Right atrium auricular region (tissue), 2 donors: ENCODE data around the gene ARHGAP25. TPM values are rescaled to one million over a fixed set of nuclear protein-coding genes. Genes with fewer than 3 reads are reported as not detected.

Experiments used
- DNase-seq: peaks from one replicate; pipeline ENCODE4 v3.0.0-alpha.2; 2019; ENCODE audit warnings: low spot score
- H3K27ac ChIP-seq, 2 donors: fragments of 200-600 bp; sonication (generic); 1 replicate in 1 of 2; 2 replicates in 1 of 2; pipeline ENCODE4 v1.5.1; 2016 to 2019
- H3K27me3 ChIP-seq, 2 donors: fragments of 200-600 bp; sonication (generic); one replicate each; pipeline versions ENCODE4 v1.5.1 to v1.6.0; 2017 to 2019
- H3K36me3 ChIP-seq: fragments of 200-600 bp; sonication (generic); one replicate; pipeline ENCODE4 v1.5.1; 2016
- H3K4me1 ChIP-seq, 2 donors: fragments of 200-600 bp; sonication (generic); one replicate each; pipeline versions ENCODE4 v1.5.1 to v1.6.0; 2017 to 2019
- H3K4me3 ChIP-seq, 2 donors: fragments of 200-600 bp; sonication (generic); 1 replicate in 1 of 2; 2 replicates in 1 of 2; pipeline ENCODE4 v1.5.1; 2017 to 2019; ENCODE audit warnings: mild to moderate bottlenecking in 1 of 2, moderate library complexity in 1 of 2
- H3K9me3 ChIP-seq, 2 donors: fragments of 200-600 bp; sonication (generic); one replicate each; pipeline ENCODE4 v1.5.1; 2019
- total RNA-seq, 2 donors: library from RNA; depleted of rRNA; stranded (reverse); fragments of >200 nt; gene quantifications; one replicate each; pipeline ENCODE4 v1.1.0, GENCODE V29; 2016
- TF ChIP-seq, protein P1 (sequence below), 2 donors: fragments of 200-600 bp; sonication (generic); IDR thresholded peaks; one replicate each; pipeline ENCODE4 v1.5.1; 2019; ENCODE audit warnings: antibody characterized with exemption in 2 of 2

ARHGAP25 gene
- total RNA-seq, 2 donors from 2014 or later, result 4.2 to 12.8 TPM

DNA sequence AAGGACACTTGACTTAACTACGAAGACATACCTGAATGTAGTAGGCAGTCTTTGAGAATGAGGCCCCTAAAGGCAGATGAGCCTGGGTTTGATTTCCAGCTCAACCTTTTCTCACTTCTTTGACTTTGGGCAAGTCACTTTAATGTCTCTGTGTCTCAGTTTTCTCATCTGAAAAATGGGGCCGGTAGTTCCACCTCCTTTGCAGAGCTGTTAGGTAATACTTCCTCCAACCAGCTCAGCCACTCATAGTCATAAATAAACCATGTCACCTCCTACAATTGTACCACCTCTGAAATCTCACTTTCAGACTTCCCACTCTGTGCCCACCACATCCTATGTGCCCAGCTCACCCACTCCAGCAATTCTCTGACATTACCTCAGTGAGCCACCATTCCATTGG lies 10.4 kb downstream of the ARHGAP25 start:
- Histone ChIP-seq H3K4me3 (no peak overlapping the region), H3K9me3 (no peaks in the 10 kb centered on the region), H3K27ac (no peak overlapping the region), H3K36me3 (no peaks in the 10 kb centered on the region), H3K27me3 (no peaks in the 10 kb centered on the region), H3K4me1 (no peaks in the 10 kb centered on the region)
- TF ChIP-seq, protein P1, sequence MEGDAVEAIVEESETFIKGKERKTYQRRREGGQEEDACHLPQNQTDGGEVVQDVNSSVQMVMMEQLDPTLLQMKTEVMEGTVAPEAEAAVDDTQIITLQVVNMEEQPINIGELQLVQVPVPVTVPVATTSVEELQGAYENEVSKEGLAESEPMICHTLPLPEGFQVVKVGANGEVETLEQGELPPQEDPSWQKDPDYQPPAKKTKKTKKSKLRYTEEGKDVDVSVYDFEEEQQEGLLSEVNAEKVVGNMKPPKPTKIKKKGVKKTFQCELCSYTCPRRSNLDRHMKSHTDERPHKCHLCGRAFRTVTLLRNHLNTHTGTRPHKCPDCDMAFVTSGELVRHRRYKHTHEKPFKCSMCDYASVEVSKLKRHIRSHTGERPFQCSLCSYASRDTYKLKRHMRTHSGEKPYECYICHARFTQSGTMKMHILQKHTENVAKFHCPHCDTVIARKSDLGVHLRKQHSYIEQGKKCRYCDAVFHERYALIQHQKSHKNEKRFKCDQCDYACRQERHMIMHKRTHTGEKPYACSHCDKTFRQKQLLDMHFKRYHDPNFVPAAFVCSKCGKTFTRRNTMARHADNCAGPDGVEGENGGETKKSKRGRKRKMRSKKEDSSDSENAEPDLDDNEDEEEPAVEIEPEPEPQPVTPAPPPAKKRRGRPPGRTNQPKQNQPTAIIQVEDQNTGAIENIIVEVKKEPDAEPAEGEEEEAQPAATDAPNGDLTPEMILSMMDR (IDR thresholded peaks at IDR 0.05), result no peak
- peak; percentile 23 for DNase-seq

DNA sequence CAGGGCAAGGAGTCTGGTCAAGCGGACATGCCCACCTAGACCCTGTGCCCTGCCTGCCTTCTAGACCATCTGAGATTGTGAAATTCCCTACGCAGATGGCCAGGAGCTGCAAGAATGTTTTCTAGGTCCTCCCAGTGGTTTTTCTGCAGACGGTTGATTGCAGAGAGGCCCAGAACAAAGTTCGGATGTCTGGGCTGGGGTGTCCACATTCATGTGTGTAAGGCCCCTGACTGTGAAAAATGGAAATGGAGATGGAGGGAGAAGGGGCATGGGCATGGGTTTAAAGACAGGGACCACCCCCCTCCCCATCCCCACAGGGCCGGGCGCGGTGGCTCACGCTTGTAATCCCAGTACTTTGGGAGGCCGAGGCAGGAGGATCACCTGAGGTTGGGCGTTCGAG lies 11.8 kb downstream of the ARHGAP25 start:
- Histone ChIP-seq H3K27ac (no peak overlapping the region), H3K4me3 (no peak overlapping the region), H3K36me3 (no peaks in the 10 kb centered on the region), H3K27me3 (no peaks in the 10 kb centered on the region), H3K9me3 (no peaks in the 10 kb centered on the region), H3K4me1 (no peaks in the 10 kb centered on the region)
- TF ChIP-seq, protein P1 (IDR thresholded peaks at IDR 0.05), result no peak
- DNase-seq, result peak; percentile 9

DNA sequence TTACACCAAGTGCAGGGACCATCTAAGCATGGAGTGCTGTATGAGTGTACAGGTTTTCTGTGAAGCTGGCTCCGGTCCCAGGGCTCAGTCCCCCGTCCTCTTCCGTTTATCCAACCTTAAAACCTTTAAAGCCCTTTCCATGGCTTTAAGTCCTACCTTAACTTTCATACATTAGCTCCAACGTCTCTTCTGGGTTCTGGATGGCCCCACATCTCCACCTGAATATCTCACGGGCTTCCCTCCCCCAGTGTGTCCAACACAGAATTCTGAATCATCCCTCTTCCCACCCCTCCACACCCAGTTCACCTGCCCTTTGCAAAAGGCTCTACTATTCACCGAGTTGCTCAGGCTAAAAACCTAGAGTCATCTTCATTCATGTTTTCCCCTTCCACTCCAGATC lies 12.8 kb downstream of the ARHGAP25 start:
- no peaks in the 10 kb centered on the region for H3K36me3 ChIP-seq
- no peak overlapping the region for H3K27ac ChIP-seq
- H3K4me3 ChIP-seq, result no peak overlapping the region
- peaks cover 0 to 5% of the 10 kb centered on the region in 2 donors for H3K4me1 ChIP-seq
- H3K27me3 ChIP-seq, result no peaks in the 10 kb centered on the region
- TF ChIP-seq, protein P1 (IDR thresholded peaks at IDR 0.05), result no peak
- DNase-seq, result peak; percentile 50
- no peaks in the 10 kb centered on the region for H3K9me3 ChIP-seq

DNA sequence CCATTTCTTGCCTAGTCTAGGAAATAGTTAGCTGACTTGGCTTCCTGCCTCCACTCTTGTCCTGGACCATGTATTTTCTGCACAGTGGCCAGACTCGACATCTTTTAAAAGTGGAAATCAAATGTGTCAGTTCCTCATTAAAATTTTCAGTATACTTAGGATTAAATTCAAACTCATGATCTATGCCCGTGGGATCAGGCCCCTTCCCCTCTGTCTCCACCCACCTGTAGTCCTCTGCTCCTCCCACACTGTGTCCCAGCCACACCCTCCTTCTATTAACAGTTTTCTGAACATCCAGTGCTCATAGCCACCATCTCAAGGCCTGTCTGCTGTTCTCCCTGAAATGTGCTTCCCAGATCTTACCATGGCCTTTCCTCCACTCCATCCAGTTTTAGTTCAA lies 13.3 kb downstream of the ARHGAP25 start:
- TF ChIP-seq, protein P1 (IDR thresholded peaks at IDR 0.05), result no peak
- Histone ChIP-seq H3K27me3 (no peaks in the 10 kb centered on the region), H3K4me1 (peaks cover 0 to 5% of the 10 kb centered on the region in 2 donors), H3K4me3 (no peak overlapping the region), H3K27ac (no peak overlapping the region), H3K36me3 (no peaks in the 10 kb centered on the region), H3K9me3 (no peaks in the 10 kb centered on the region)
- DNase-seq, result peak; percentile 32

- Histone ChIP-seq H3K27me3 (no peaks in the 10 kb centered on the region), H3K4me3 (no peak overlapping the region), H3K9me3 (no peaks in the 10 kb centered on the region), H3K4me1 (peaks cover 0 to 5% of the 10 kb centered on the region in 2 donors), H3K36me3 (no peaks in the 10 kb centered on the region), H3K27ac (no peak overlapping the region)
- DNase-seq, result peak; percentile 16
- TF ChIP-seq, protein P1 (IDR thresholded peaks at IDR 0.05), result no peak
These were observed 14.0 kb downstream of the ARHGAP25 start for GRCh38 chr2:68748568-68748967.

DNA sequence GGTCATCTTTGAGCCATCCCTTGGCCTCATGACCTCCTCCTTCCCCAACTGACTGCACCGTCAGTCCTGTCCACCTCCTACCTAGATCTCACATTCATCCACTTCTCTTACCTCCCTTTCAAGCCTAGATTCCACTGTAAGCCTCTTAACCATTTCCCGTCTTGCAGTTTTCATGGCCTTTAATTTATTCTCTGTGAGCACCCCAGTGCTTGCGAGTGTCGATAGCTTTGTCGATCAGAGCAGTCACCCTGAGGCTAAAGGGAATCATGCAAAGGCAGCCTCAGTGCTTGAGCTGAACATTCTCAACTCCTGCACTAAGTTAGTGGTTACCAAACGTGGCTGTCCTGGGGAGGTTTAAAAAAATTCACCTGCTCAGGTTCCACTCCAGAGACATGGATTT lies 14.7 kb downstream of the ARHGAP25 start:
- no peak for DNase-seq
- Histone ChIP-seq H3K27me3 (no peaks in the 10 kb centered on the region), H3K4me1 (peaks cover 0 to 5% of the 10 kb centered on the region in 2 donors), H3K4me3 (no peak overlapping the region), H3K9me3 (no peaks in the 10 kb centered on the region), H3K36me3 (no peaks in the 10 kb centered on the region), H3K27ac (no peak overlapping the region)
- TF ChIP-seq, protein P1 (IDR thresholded peaks at IDR 0.05), result no peak
